ENCODE results near the gene DNAI1. TPM values are rescaled to one million over a fixed set of nuclear protein-coding genes. Genes with fewer than 3 reads are reported as not detected.

Gene DNAI1
- polyA plus RNA-seq, 2 of the 4 experiments (the other 2 are of a cell fraction) = 0.27 to 0.40 TPM

DNA sequence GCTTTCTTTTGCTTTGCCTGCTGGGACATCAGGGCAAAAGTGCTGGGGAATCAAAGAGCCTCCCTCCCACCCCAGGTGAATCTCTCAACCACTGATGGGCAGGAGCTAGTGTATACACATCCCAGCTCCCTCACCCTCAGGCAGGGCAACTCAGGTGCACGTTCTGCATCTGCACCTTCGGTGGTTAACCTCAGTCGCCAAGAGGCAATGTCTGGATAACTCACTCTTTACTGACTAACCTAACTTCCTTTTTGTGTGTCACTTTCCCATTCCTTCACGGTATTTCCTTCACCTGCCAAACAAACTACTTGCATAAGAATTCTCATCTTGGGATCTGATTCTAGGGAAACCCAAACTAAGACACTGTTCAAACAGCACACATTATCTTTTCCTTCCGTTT lies 104.7 kb downstream of the DNAI1 start (continued):
- TF ChIP-seq, protein P1, sequence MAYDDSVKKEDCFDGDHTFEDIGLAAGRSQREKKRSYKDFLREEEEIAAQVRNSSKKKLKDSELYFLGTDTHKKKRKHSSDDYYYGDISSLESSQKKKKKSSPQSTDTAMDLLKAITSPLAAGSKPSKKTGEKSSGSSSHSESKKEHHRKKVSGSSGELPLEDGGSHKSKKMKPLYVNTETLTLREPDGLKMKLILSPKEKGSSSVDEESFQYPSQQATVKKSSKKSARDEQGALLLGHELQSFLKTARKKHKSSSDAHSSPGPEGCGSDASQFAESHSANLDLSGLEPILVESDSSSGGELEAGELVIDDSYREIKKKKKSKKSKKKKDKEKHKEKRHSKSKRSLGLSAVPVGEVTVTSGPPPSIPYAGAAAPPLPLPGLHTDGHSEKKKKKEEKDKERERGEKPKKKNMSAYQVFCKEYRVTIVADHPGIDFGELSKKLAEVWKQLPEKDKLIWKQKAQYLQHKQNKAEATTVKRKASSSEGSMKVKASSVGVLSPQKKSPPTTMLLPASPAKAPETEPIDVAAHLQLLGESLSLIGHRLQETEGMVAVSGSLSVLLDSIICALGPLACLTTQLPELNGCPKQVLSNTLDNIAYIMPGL (CRISPR knock-in tag; IDR thresholded peaks at IDR 0.05; ENCODE audit: borderline replicate concordance) = no peak
- TF ChIP-seq, protein P2, sequence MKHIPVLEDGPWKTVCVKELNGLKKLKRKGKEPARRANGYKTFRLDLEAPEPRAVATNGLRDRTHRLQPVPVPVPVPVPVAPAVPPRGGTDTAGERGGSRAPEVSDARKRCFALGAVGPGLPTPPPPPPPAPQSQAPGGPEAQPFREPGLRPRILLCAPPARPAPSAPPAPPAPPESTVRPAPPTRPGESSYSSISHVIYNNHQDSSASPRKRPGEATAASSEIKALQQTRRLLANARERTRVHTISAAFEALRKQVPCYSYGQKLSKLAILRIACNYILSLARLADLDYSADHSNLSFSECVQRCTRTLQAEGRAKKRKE (CRISPR knock-in tag; IDR thresholded peaks at IDR 0.05; ENCODE audit: low read depth) = no peak
- TF ChIP-seq SREBF2 (IDR thresholded peaks at IDR 0.05) = no peak
- TF ChIP-seq HOXA7 (CRISPR knock-in tag; IDR thresholded peaks at IDR 0.05) = no peak

DNA sequence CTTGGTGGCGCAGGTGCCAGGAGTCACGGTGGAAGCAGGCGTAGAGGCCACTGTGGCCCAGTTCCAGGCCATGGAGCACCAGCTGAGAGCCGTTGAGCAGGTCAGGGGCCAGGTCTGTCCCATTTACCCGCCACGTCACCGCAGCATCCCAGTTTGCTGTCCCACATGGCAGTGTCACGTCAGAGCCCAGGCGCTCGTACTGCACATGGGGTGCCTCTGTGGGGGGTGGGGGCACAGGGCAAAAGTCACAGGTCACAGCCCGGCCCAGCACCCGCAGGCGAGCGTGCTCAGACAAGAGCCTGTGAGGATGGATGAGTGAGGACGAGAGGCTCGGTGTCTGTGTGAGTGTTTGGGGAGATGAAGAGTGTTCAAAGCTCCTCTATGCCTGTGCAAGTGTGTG lies 106.0 kb downstream of the DNAI1 start:
- H3K4me1 ChIP-seq = peaks cover 9% of the 10 kb centered on the region
- no peak overlapping the region for H3K4me3 ChIP-seq
- ChIA-PET CTCF (interaction anchor here (1.1 to 4.5 kb wide), 6 partner anchors 17 to 161 kb away, joined by 3 to 31 read pairs (median 6); no protein-coding TSS in a partner anchor), POLR2A (no interaction called here)
- H3K27ac ChIP-seq = no peak overlapping the region
- 92% methylated on average over 16 of the region's 16 CpGs for WGBS (ENCODE audit: missing lambda C conversion rate)
- no peaks in the 10 kb centered on the region for H3K9me3 ChIP-seq
- FAIRE-seq (no peak), ATAC-seq (no peak), DNase-seq (ENCODE audit: low read depth in 1 of 2, low spot score in 1 of 2) (no peak)
- TF ChIP-seq FOXS1 (CRISPR knock-in tag; IDR thresholded peaks at IDR 0.05) = no peak
- TF ChIP-seq CHD4 (IDR thresholded peaks at IDR 0.05; ENCODE audit: borderline replicate concordance) = no peak
- no peak for TF ChIP-seq HOXB13 (CRISPR knock-in tag; IDR thresholded peaks at IDR 0.05; ENCODE audit: low read depth)
- TF ChIP-seq, protein P1 (CRISPR knock-in tag; IDR thresholded peaks at IDR 0.05; ENCODE audit: borderline replicate concordance) = no peak
- no peak for TF ChIP-seq RAD21 (conservative IDR thresholded peaks at IDR 0.05 in 1 of 2, IDR thresholded peaks at IDR 0.05 in 1 of 2)
- TF ChIP-seq FOSB (CRISPR knock-in tag; IDR thresholded peaks at IDR 0.05) = no peak
- no peak overlapping the region for H3K4me2 ChIP-seq

DNA sequence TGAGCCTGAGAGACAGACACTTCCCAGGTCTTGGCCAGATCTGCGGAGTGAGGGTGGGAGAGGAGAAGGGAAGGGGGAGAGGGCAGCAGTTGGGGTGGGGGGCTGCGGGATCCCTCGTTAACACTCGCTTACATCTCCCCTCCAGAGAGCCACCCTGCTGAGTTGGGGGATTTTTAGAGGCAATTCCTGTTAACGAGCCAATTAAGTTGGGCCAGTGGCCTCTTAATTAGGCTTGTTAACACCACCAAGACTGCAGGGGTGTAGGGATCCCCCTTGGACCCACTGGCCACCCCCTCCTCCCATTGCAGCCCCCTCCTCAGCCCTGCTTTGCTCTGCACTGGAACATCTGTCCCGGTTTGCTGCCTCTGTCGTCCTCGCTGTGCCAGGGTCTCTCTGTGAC lies 107.3 kb downstream of the DNAI1 start:
- H3K4me2 ChIP-seq = no peak overlapping the region
- no peaks in the 10 kb centered on the region for H3K4me1 ChIP-seq
- H3K9me3 ChIP-seq = no peaks in the 10 kb centered on the region
- ATAC-seq (no peak), DNase-seq (ENCODE audit: low read depth in 1 of 2, low spot score in 1 of 2) (no peak), FAIRE-seq (no peak)
- CTCF ChIA-PET = interaction anchor here (1.0 to 6.6 kb wide), 6 partner anchors 10 to 162 kb away, joined by 3 to 59 read pairs (median 4); no protein-coding TSS in a partner anchor
- 68% methylated on average over 8 of the region's 8 CpGs for WGBS (ENCODE audit: missing lambda C conversion rate)
- TF ChIP-seq FOSB (CRISPR knock-in tag; IDR thresholded peaks at IDR 0.05) = no peak
- no peak for TF ChIP-seq HDAC2 (IDR thresholded peaks at IDR 0.05)
- TF ChIP-seq KDM1A (IDR thresholded peaks at IDR 0.05; ENCODE audit: low read depth) = no peak
- TF ChIP-seq, protein P2 (CRISPR knock-in tag; IDR thresholded peaks at IDR 0.05; ENCODE audit: low read depth) = no peak
- TF ChIP-seq, protein P3, sequence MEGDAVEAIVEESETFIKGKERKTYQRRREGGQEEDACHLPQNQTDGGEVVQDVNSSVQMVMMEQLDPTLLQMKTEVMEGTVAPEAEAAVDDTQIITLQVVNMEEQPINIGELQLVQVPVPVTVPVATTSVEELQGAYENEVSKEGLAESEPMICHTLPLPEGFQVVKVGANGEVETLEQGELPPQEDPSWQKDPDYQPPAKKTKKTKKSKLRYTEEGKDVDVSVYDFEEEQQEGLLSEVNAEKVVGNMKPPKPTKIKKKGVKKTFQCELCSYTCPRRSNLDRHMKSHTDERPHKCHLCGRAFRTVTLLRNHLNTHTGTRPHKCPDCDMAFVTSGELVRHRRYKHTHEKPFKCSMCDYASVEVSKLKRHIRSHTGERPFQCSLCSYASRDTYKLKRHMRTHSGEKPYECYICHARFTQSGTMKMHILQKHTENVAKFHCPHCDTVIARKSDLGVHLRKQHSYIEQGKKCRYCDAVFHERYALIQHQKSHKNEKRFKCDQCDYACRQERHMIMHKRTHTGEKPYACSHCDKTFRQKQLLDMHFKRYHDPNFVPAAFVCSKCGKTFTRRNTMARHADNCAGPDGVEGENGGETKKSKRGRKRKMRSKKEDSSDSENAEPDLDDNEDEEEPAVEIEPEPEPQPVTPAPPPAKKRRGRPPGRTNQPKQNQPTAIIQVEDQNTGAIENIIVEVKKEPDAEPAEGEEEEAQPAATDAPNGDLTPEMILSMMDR (IDR thresholded peaks at IDR 0.05) = no peak
- no peak for TF ChIP-seq JUNB (IDR thresholded peaks at IDR 0.05)
- no peak for TF ChIP-seq POLR2A (IDR thresholded peaks at IDR 0.05; ENCODE audit: low read length)
- no peak for TF ChIP-seq CHD2 (IDR thresholded peaks at IDR 0.05; ENCODE audit: low read length, partially characterized antibody)
- TF ChIP-seq, protein P4, sequence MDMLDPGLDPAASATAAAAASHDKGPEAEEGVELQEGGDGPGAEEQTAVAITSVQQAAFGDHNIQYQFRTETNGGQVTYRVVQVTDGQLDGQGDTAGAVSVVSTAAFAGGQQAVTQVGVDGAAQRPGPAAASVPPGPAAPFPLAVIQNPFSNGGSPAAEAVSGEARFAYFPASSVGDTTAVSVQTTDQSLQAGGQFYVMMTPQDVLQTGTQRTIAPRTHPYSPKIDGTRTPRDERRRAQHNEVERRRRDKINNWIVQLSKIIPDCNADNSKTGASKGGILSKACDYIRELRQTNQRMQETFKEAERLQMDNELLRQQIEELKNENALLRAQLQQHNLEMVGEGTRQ (IDR thresholded peaks at IDR 0.05) = no peak
- POLR2A ChIA-PET = no interaction called here
- no peak overlapping the region for H3K4me3 ChIP-seq
- no peak overlapping the region for H3K27ac ChIP-seq
